Sigmoid colon (tissue), 7 donors: Measurements from ENCODE around the gene NDP. TPM values are rescaled to one million over a fixed set of nuclear protein-coding genes. Genes with fewer than 3 reads are reported as not detected.

ENCODE experiments used
- DNase-seq: peaks from one replicate; pipeline ENCODE4 v3.0.0-alpha.2; 2019
- H3K27ac ChIP-seq, 4 donors: fragments of 200-600 bp; sonication (generic); one replicate each; pipeline ENCODE4 v1.5.1; 2016 to 2019; ENCODE audit warnings: mild to moderate bottlenecking in 1 of 4
- H3K27me3 ChIP-seq, 3 donors: fragments of 200-600 bp; sonication (generic); one replicate each; pipeline ENCODE4 v1.5.1; 2019; ENCODE audit warnings: mild to moderate bottlenecking in 1 of 3
- H3K36me3 ChIP-seq, 4 donors: fragments of 200-600 bp; sonication (generic); one replicate each; pipeline ENCODE4 v1.5.1; 2016 to 2019
- H3K4me1 ChIP-seq, 4 donors: fragments of 200-600 bp; sonication (generic); one replicate each; pipeline ENCODE4 v1.5.1; 2017 to 2019
- H3K4me3 ChIP-seq, 4 donors: fragments of 200-600 bp; sonication (generic); one replicate each; pipeline ENCODE4 v1.5.1; 2017 to 2019; ENCODE audit warnings: mild to moderate bottlenecking in 2 of 4, moderate library complexity in 1 of 4
- H3K9me3 ChIP-seq, 4 donors: fragments of 200-600 bp in 3 of 4; sonication (generic) in 3 of 4; one replicate each; pipeline versions ENCODE4 v1.5.1 to v1.6.1; 2013 to 2019
- CTCF ChIP-seq, 4 experiments: fragments of 450-650 bp in 3 of 4; fragments of 200-600 bp in 1 of 4; IDR thresholded peaks; one replicate each; pipeline ENCODE4 v1.5.1; 2016 to 2019; ENCODE audit warnings: antibody characterized with exemption in 4 of 4, mild to moderate bottlenecking in 3 of 4, moderate library complexity in 2 of 4
- EP300 ChIP-seq, 4 donors: sonication (generic); formaldehyde crosslinking; IDR thresholded peaks; one replicate each; pipeline ENCODE4 v1.6.1; 2017; ENCODE audit warnings: antibody characterized with exemption in 4 of 4
- POLR2A ChIP-seq, 2 donors: fragments of 450-650 bp; IDR thresholded peaks; one replicate each; pipeline ENCODE4 v1.6.1; 2016; ENCODE audit warnings: antibody characterized with exemption in 2 of 2, mild to moderate bottlenecking in 2 of 2, moderate library complexity in 2 of 2
- POLR2AphosphoS5 ChIP-seq, 4 donors: sonication (generic); formaldehyde crosslinking; IDR thresholded peaks; one replicate each; pipeline ENCODE4 v1.6.1; 2017; ENCODE audit warnings: antibody characterized with exemption in 4 of 4
- WGBS, 2 donors: extraction: QIAGEN DNeasy Blood & Tissue Kit; methylation state at CpG; one replicate each; pipeline ENCODE4 v1.1.7; 2013; 5-methylcytosine and 5-hydroxymethylcytosine counted together
- intact Hi-C: fragments of 100-400 bp; cut with DNase I; formaldehyde crosslinking; loops from one replicate; pipeline ENCODE4 v1.15.1; 2023
- polyA plus RNA-seq, 3 donors: library from polyadenylated mRNA; stranded (reverse); fragments of 200-250 nt; gene quantifications; one replicate each; pipeline ENCODE4 v1.2.3, GENCODE V29; 2013
- total RNA-seq, 4 donors: library from RNA; depleted of rRNA; stranded (reverse); fragments of >200 nt; gene quantifications; one replicate each; pipeline ENCODE4 v1.1.0, GENCODE V29; 2016
- donor health status: healthy with polysubstance abuse.
- donor health status: Bipolar disorder and iron deficiency.
- donor health status: healthy.

The NDP gene
- total and polyA plus RNA-seq, 7 donors = 0.29 to 0.36 TPM; not detected in 5

- H3K4me1 ChIP-seq = no peaks in the 10 kb centered on the region
- H3K36me3 ChIP-seq = no peaks in the 10 kb centered on the region
- intact Hi-C loops = no loop called here
- no peak for TF ChIP-seq EP300 (IDR thresholded peaks at IDR 0.05)
- no peak for TF ChIP-seq CTCF (IDR thresholded peaks at IDR 0.05)
- TF ChIP-seq POLR2AphosphoS5 (IDR thresholded peaks at IDR 0.05) = no peak
- TF ChIP-seq POLR2A (IDR thresholded peaks at IDR 0.05) = no peak
- no peak overlapping the region for H3K27ac ChIP-seq
- DNase-seq = no peak
- no peaks in the 10 kb centered on the region for H3K9me3 ChIP-seq
- H3K4me3 ChIP-seq = no peak overlapping the region
- no peaks in the 10 kb centered on the region for H3K27me3 ChIP-seq
- 65 to 69% methylated on average over 3 of the region's 3 CpGs for WGBS, 2 donors
These were observed 44.5 kb upstream of the NDP start for GRCh38 chrX:44017676-44018075.

GRCh38 chrX:44016906-44017305 is 43.7 kb upstream of the NDP start:
- Histone ChIP-seq H3K27me3 (no peaks in the 10 kb centered on the region), H3K9me3 (no peaks in the 10 kb centered on the region), H3K27ac (no peak overlapping the region), H3K4me3 (no peak overlapping the region), H3K4me1 (no peaks in the 10 kb centered on the region), H3K36me3 (no peaks in the 10 kb centered on the region)
- no peak for DNase-seq
- intact Hi-C loops = no loop called here
- TF ChIP-seq CTCF (IDR thresholded peaks at IDR 0.05) (no peak), POLR2AphosphoS5 (IDR thresholded peaks at IDR 0.05) (no peak), POLR2A (IDR thresholded peaks at IDR 0.05) (no peak), EP300 (IDR thresholded peaks at IDR 0.05) (no peak)
- 70 to 76% methylated on average over 4 of the region's 4 CpGs for WGBS, 2 donors

GRCh38 chrX:44012484-44013096 is 39.4 kb upstream of the NDP start:
- peak; percentile 63 for DNase-seq
- no peaks in the 10 kb centered on the region for H3K4me1 ChIP-seq
- WGBS, 2 donors = 56 to 80% methylated on average over 4 of the region's 4 CpGs
- TF ChIP-seq CTCF (IDR thresholded peaks at IDR 0.05) = no peak
- no peak for TF ChIP-seq EP300 (IDR thresholded peaks at IDR 0.05)
- no peak for TF ChIP-seq POLR2AphosphoS5 (IDR thresholded peaks at IDR 0.05)
- no peak for TF ChIP-seq POLR2A (IDR thresholded peaks at IDR 0.05)
- H3K9me3 ChIP-seq = no peaks in the 10 kb centered on the region
- intact Hi-C loops = no loop called here
- no peaks in the 10 kb centered on the region for H3K36me3 ChIP-seq
- no peaks in the 10 kb centered on the region for H3K27me3 ChIP-seq
- H3K27ac ChIP-seq = no peak overlapping the region
- no peak overlapping the region for H3K4me3 ChIP-seq

GRCh38 chrX:44011506-44011905 is 38.3 kb upstream of the NDP start:
- Histone ChIP-seq H3K9me3 (no peaks in the 10 kb centered on the region), H3K27me3 (no peaks in the 10 kb centered on the region), H3K27ac (no peak overlapping the region), H3K36me3 (no peaks in the 10 kb centered on the region), H3K4me3 (no peak overlapping the region), H3K4me1 (no peaks in the 10 kb centered on the region)
- WGBS, 2 donors = 74 to 82% methylated on average over 3 of the region's 3 CpGs
- intact Hi-C loops = no loop called here
- no peak for TF ChIP-seq CTCF (IDR thresholded peaks at IDR 0.05)
- no peak for TF ChIP-seq POLR2AphosphoS5 (IDR thresholded peaks at IDR 0.05)
- no peak for TF ChIP-seq POLR2A (IDR thresholded peaks at IDR 0.05)
- no peak for DNase-seq

- Histone ChIP-seq H3K4me1 (no peaks in the 10 kb centered on the region), H3K27ac (no peak overlapping the region), H3K27me3 (no peaks in the 10 kb centered on the region), H3K36me3 (no peaks in the 10 kb centered on the region), H3K4me3 (no peak overlapping the region), H3K9me3 (no peaks in the 10 kb centered on the region)
- WGBS, 2 donors = 87 to 91% methylated on average over 2 of the region's 2 CpGs
- no peak for DNase-seq
- intact Hi-C loops = no loop called here
- TF ChIP-seq POLR2AphosphoS5 (IDR thresholded peaks at IDR 0.05) (no peak), EP300 (IDR thresholded peaks at IDR 0.05) (no peak), POLR2A (IDR thresholded peaks at IDR 0.05) (no peak), CTCF (IDR thresholded peaks at IDR 0.05) (no peak)
These were observed 37.4 kb upstream of the NDP start for GRCh38 chrX:44010626-44011025.
